AG09319 (cell line): ENCODE measurements around the gene TSC22D1.
"Not testable (repeated sequence)": the region's sequence is repeated elsewhere in the genome, so short reads cannot be mapped to it uniquely, and the experiment has no call there.

ENCODE experiments used
- DNase-seq: peaks from one replicate; pipeline ENCODE4 v3.0.0-alpha.2; 2010; ENCODE audit warnings: low read depth; ENCODE audit errors: extremely low read depth
- CTCF ChIP-seq: IDR thresholded peaks from 2 replicates; pipeline ENCODE4 v1.5.1; 2011; ENCODE audit warnings: low read depth, mild to moderate bottlenecking, inconsistent platforms, low read length, moderate library complexity

TSC22D1 gene

GRCh38 chr13:44609137-44609536 lies 33.0 kb upstream of the TSC22D1 start:
- no peak for TF ChIP-seq CTCF
- DNase-seq = no peak

GRCh38 chr13:44605721-44606120 lies 29.6 kb upstream of the TSC22D1 start:
- no peak for TF ChIP-seq CTCF
- peak; percentile 35 for DNase-seq

GRCh38 chr13:44605275-44605674 lies 29.1 kb upstream of the TSC22D1 start:
- no peak for TF ChIP-seq CTCF
- DNase-seq = peak; percentile 27

- DNase-seq = no peak
- no peak for TF ChIP-seq CTCF
These were observed 25.5 kb upstream of the TSC22D1 start for GRCh38 chr13:44601586-44601985.

GRCh38 chr13:44593861-44594592 lies 17.9 kb upstream of the TSC22D1 start:
- not testable (repeated sequence) for DNase-seq

- no peak for DNase-seq
- no peak for TF ChIP-seq CTCF
These were observed 16.2 kb upstream of the TSC22D1 start for GRCh38 chr13:44592216-44592847.

GRCh38 chr13:44591316-44591715 lies 15.2 kb upstream of the TSC22D1 start:
- DNase-seq = no peak
- no peak for TF ChIP-seq CTCF

- no peak for TF ChIP-seq CTCF
- DNase-seq = no peak
These were observed 7.0 kb upstream of the TSC22D1 start for GRCh38 chr13:44583137-44583536.
